SJCRH30 (cell line): ENCODE results near the gene CLEC1A. TPM values are rescaled to one million over a fixed set of nuclear protein-coding genes. Genes with fewer than 3 reads are reported as not detected.

Experiments
- DNase-seq, 2 experiments: peaks; one replicate each; pipeline ENCODE4 v3.0.0-alpha.2; 2015 to 2020
- H3K27ac ChIP-seq: fragments of 250-450 bp; sonication (Bioruptor Pico); 2 replicates; pipeline ENCODE4 v1.5.1; 2020; ENCODE audit warnings: mild to moderate bottlenecking, moderate library complexity
- H3K27me3 ChIP-seq: fragments of 250-450 bp; sonication (Bioruptor Pico); 2 replicates; pipeline ENCODE4 v1.5.1; 2020; ENCODE audit warnings: mild to moderate bottlenecking, moderate library complexity
- H3K36me3 ChIP-seq: fragments of 250-450 bp; sonication (Bioruptor Pico); 2 replicates; pipeline ENCODE4 v1.5.1; 2020; ENCODE audit warnings: mild to moderate bottlenecking, moderate library complexity
- H3K4me1 ChIP-seq: fragments of 250-450 bp; sonication (Bioruptor Pico); 2 replicates; pipeline ENCODE4 v1.5.1; 2020; ENCODE audit warnings: mild to moderate bottlenecking, moderate library complexity
- H3K4me3 ChIP-seq: fragments of 250-450 bp; sonication (Bioruptor Pico); 2 replicates; pipeline ENCODE4 v1.5.1; 2020; ENCODE audit warnings: mild to moderate bottlenecking, moderate library complexity
- H3K9me3 ChIP-seq: fragments of 250-450 bp; sonication (Bioruptor Pico); replicated peaks from 2 replicates; pipeline ENCODE4 v1.5.1; 2020; ENCODE audit warnings: mild to moderate bottlenecking, moderate library complexity
- total RNA-seq: library from RNA; depleted of rRNA; stranded (reverse); fragments of >200 nt; shearing (Covaris generic); gene quantifications from 2 replicates; pipeline ENCODE4 v1.2.3, GENCODE V29; 2014; rRNA removed

Gene CLEC1A
- not detected in 2 replicates for total RNA-seq

GRCh38 chr12:10098791-10099190 lies at the start of gene CLEC1A:
Gene CLEC1A (minus strand): TSS chr12:10098985. CDS start chr12:10098922, 63 bp downstream.
- no peak within 1 kb of the TSS for H3K27ac ChIP-seq
- no peak for DNase-seq
- no peaks in the 10 kb centered on the region; the same call in 1 of the 2 replicates for H3K27me3 ChIP-seq
- H3K9me3 ChIP-seq, result no peaks in the 10 kb centered on the region
- H3K4me3 ChIP-seq, result no peak within 1 kb of the TSS
- no peaks in the 10 kb centered on the region for H3K4me1 ChIP-seq
- H3K36me3 ChIP-seq, result no peaks in the 10 kb centered on the region

- Histone ChIP-seq H3K4me3 (no peak overlapping the region), H3K36me3 (no peaks in the 10 kb centered on the region)
- no peak for DNase-seq
Measured at GRCh38 chr12:10147714-10148403, 49.1 kb upstream of the CLEC1A start.

GRCh38 chr12:10142976-10143589 lies 44.3 kb upstream of the CLEC1A start:
- DNase-seq, result no peak
- no peaks in the 10 kb centered on the region for H3K36me3 ChIP-seq
- no peaks in the 10 kb centered on the region for H3K27me3 ChIP-seq
- no peak overlapping the region for H3K27ac ChIP-seq
- H3K9me3 ChIP-seq, result no peaks in the 10 kb centered on the region
- no peaks in the 10 kb centered on the region for H3K4me1 ChIP-seq
- H3K4me3 ChIP-seq, result no peak overlapping the region

More at GRCh38 chr12:10147714-10148403, 49.1 kb upstream of the CLEC1A start:
- no peak overlapping the region for H3K27ac ChIP-seq
- no peaks in the 10 kb centered on the region for H3K9me3 ChIP-seq
- H3K27me3 ChIP-seq, result no peaks in the 10 kb centered on the region
- no peaks in the 10 kb centered on the region for H3K4me1 ChIP-seq

GRCh38 chr12:10140001-10140400 lies 41.2 kb upstream of the CLEC1A start:
- peak; percentile 7 to 46 for DNase-seq
- H3K9me3 ChIP-seq, result no peaks in the 10 kb centered on the region
- no peaks in the 10 kb centered on the region for H3K4me1 ChIP-seq
- no peaks in the 10 kb centered on the region for H3K27me3 ChIP-seq
- no peak overlapping the region for H3K27ac ChIP-seq
- H3K4me3 ChIP-seq, result no peak overlapping the region
- no peaks in the 10 kb centered on the region for H3K36me3 ChIP-seq

- no peaks in the 10 kb centered on the region for H3K36me3 ChIP-seq
- H3K27me3 ChIP-seq, result no peaks in the 10 kb centered on the region
- H3K27ac ChIP-seq, result no peak overlapping the region
- H3K4me3 ChIP-seq, result no peak overlapping the region
- DNase-seq, result peak; percentile 22 to 31
- no peaks in the 10 kb centered on the region for H3K9me3 ChIP-seq
- no peaks in the 10 kb centered on the region for H3K4me1 ChIP-seq
Measured at GRCh38 chr12:10136637-10137205, 37.9 kb upstream of the CLEC1A start.

GRCh38 chr12:10135126-10135525 lies 36.3 kb upstream of the CLEC1A start:
- Histone ChIP-seq H3K27me3 (0 out of 2 replicates have a peak, but pooled peaks cover under 1% of the 10 kb centered on the region), H3K27ac (no peak overlapping the region), H3K4me3 (no peak overlapping the region), H3K4me1 (no peaks in the 10 kb centered on the region), H3K9me3 (no peaks in the 10 kb centered on the region), H3K36me3 (no peaks in the 10 kb centered on the region)
- DNase-seq, result no peak

- Histone ChIP-seq H3K9me3 (no peaks in the 10 kb centered on the region), H3K36me3 (no peaks in the 10 kb centered on the region), H3K27me3 (0 out of 2 replicates have a peak, but pooled peaks cover 5% of the 10 kb centered on the region), H3K4me3 (no peak overlapping the region), H3K4me1 (no peaks in the 10 kb centered on the region), H3K27ac (no peak overlapping the region)
- no peak for DNase-seq
Measured at GRCh38 chr12:10132850-10133370, 34.1 kb upstream of the CLEC1A start.

GRCh38 chr12:10131111-10131690 lies 32.4 kb upstream of the CLEC1A start:
- no peaks in the 10 kb centered on the region for H3K36me3 ChIP-seq
- H3K27ac ChIP-seq, result no peak overlapping the region
- H3K27me3 ChIP-seq, result 0 out of 2 replicates have a peak, but pooled peaks cover 5% of the 10 kb centered on the region
- H3K4me3 ChIP-seq, result no peak overlapping the region
- no peak for DNase-seq
- H3K9me3 ChIP-seq, result no peaks in the 10 kb centered on the region
- H3K4me1 ChIP-seq, result no peaks in the 10 kb centered on the region

GRCh38 chr12:10130042-10130441 lies 31.3 kb upstream of the CLEC1A start, which contains the start of gene CLEC7A:
Gene CLEC7A (minus strand): TSS chr12:10130199. CDS start chr12:10130082, 117 bp downstream.
- no peak for DNase-seq
- H3K27ac ChIP-seq, result no peak within 1 kb of the TSS
- no peaks in the 10 kb centered on the region for H3K36me3 ChIP-seq
- H3K4me1 ChIP-seq, result no peaks in the 10 kb centered on the region
- 0 out of 2 replicates have a peak, but pooled peaks cover 5% of the 10 kb centered on the region for H3K27me3 ChIP-seq
- H3K9me3 ChIP-seq, result no peaks in the 10 kb centered on the region
- no peak within 1 kb of the TSS for H3K4me3 ChIP-seq

- Histone ChIP-seq H3K4me3 (no peak overlapping the region), H3K27ac (no peak overlapping the region), H3K36me3 (no peaks in the 10 kb centered on the region), H3K27me3 (0 out of 2 replicates have a peak, but pooled peaks cover 5% of the 10 kb centered on the region), H3K9me3 (no peaks in the 10 kb centered on the region), H3K4me1 (no peaks in the 10 kb centered on the region)
- no peak for DNase-seq
Measured at GRCh38 chr12:10128687-10129086, 29.9 kb upstream of the CLEC1A start.

GRCh38 chr12:10126413-10126812 lies 27.6 kb upstream of the CLEC1A start:
- no peaks in the 10 kb centered on the region for H3K9me3 ChIP-seq

GRCh38 chr12:10122689-10123088 lies 23.9 kb upstream of the CLEC1A start:
- Histone ChIP-seq H3K9me3 (no peaks in the 10 kb centered on the region), H3K4me1 (no peaks in the 10 kb centered on the region), H3K27me3 (no peaks in the 10 kb centered on the region)

More at GRCh38 chr12:10126413-10126812, 27.6 kb upstream of the CLEC1A start:
- Histone ChIP-seq H3K27ac (no peak overlapping the region), H3K27me3 (0 out of 2 replicates have a peak, but pooled peaks cover 5% of the 10 kb centered on the region), H3K4me3 (no peak overlapping the region), H3K4me1 (no peaks in the 10 kb centered on the region), H3K36me3 (no peaks in the 10 kb centered on the region)
- no peak for DNase-seq

GRCh38 chr12:10121278-10121677 lies 22.5 kb upstream of the CLEC1A start:
- H3K36me3 ChIP-seq, result no peaks in the 10 kb centered on the region
- H3K4me1 ChIP-seq, result no peaks in the 10 kb centered on the region
- DNase-seq, result no peak
- no peak overlapping the region for H3K27ac ChIP-seq
- H3K4me3 ChIP-seq, result no peak overlapping the region
- no peaks in the 10 kb centered on the region for H3K27me3 ChIP-seq
- no peaks in the 10 kb centered on the region for H3K9me3 ChIP-seq

More at GRCh38 chr12:10122689-10123088, 23.9 kb upstream of the CLEC1A start:
- Histone ChIP-seq H3K27ac (no peak overlapping the region), H3K4me3 (no peak overlapping the region), H3K36me3 (no peaks in the 10 kb centered on the region)
- DNase-seq, result no peak

- no peaks in the 10 kb centered on the region for H3K9me3 ChIP-seq
- no peaks in the 10 kb centered on the region for H3K36me3 ChIP-seq
- no peaks in the 10 kb centered on the region for H3K4me1 ChIP-seq
- no peak overlapping the region for H3K27ac ChIP-seq
- H3K4me3 ChIP-seq, result no peak overlapping the region
- DNase-seq, result no peak
- no peaks in the 10 kb centered on the region for H3K27me3 ChIP-seq
Measured at GRCh38 chr12:10119066-10119465, 20.3 kb upstream of the CLEC1A start.
